ENCODE measurements around the gene BCAS3.
A peak's percentile ranks its signal among the peaks of the same experiment; 100 is the strongest.

Gene BCAS3

GRCh38 chr17:61081959-61082358 is 404.3 kb downstream of the BCAS3 start:
- DNase-seq = no peak

GRCh38 chr17:61084260-61084659 is 406.6 kb downstream of the BCAS3 start:
- DNase-seq = no peak

GRCh38 chr17:61087024-61087423 is 409.4 kb downstream of the BCAS3 start:
- no peak for DNase-seq

GRCh38 chr17:61088556-61088955 is 410.9 kb downstream of the BCAS3 start:
- no peak for DNase-seq

GRCh38 chr17:61091096-61091495 is 413.4 kb downstream of the BCAS3 start:
- no peak for DNase-seq

- no peak for DNase-seq
Measured at GRCh38 chr17:61097781-61098180, 420.1 kb downstream of the BCAS3 start.

- DNase-seq = no peak
Measured at GRCh38 chr17:61106354-61106753, 428.7 kb downstream of the BCAS3 start.

GRCh38 chr17:61116577-61116976 is 438.9 kb downstream of the BCAS3 start:
- DNase-seq = no peak

GRCh38 chr17:61117983-61118382 is 440.3 kb downstream of the BCAS3 start:
- DNase-seq = no peak

- no peak for DNase-seq
Measured at GRCh38 chr17:61118871-61119270, 441.2 kb downstream of the BCAS3 start.

- no peak for DNase-seq
Measured at GRCh38 chr17:61122326-61122913, 444.8 kb downstream of the BCAS3 start.

GRCh38 chr17:61124562-61124961 is 446.9 kb downstream of the BCAS3 start:
- DNase-seq = peak; percentile 91

GRCh38 chr17:61126473-61127249 is 449.0 kb downstream of the BCAS3 start:
- no peak for DNase-seq

GRCh38 chr17:61127960-61128359 is 450.3 kb downstream of the BCAS3 start:
- no peak for DNase-seq

GRCh38 chr17:61128661-61129115 is 451.0 kb downstream of the BCAS3 start:
- no peak for DNase-seq

- DNase-seq = no peak
Measured at GRCh38 chr17:61129267-61130254, 451.9 kb downstream of the BCAS3 start.

- DNase-seq = no peak
Measured at GRCh38 chr17:61130330-61130729, 452.7 kb downstream of the BCAS3 start.

GRCh38 chr17:61131585-61131984 is 453.9 kb downstream of the BCAS3 start:
- no peak for DNase-seq

GRCh38 chr17:61132524-61132923 is 454.9 kb downstream of the BCAS3 start:
- no peak for DNase-seq

- no peak for DNase-seq
Measured at GRCh38 chr17:61133853-61134252, 456.2 kb downstream of the BCAS3 start.

GRCh38 chr17:61134551-61135235 is 457.0 kb downstream of the BCAS3 start:
- no peak for DNase-seq

GRCh38 chr17:61135782-61136181 is 458.1 kb downstream of the BCAS3 start:
- no peak for DNase-seq

- DNase-seq = no peak
Measured at GRCh38 chr17:61136296-61136695, 458.6 kb downstream of the BCAS3 start.
